Stimulated activated CD4-positive, alpha-beta T cell treated with anti-CD3 and anti-CD28 coated beads, Interleukin-2, amount 100 ng/mL, for 4 hours (primary cell): Measurements from ENCODE around the gene OMA1.

Experiments used
- DNase-seq: peaks from one replicate; pipeline ENCODE4 v3.0.0-alpha.2; 2020; ENCODE audit warnings: low read depth

Gene OMA1

GRCh38 chr1:58457023-58457635 lies 89.4 kb downstream of the OMA1 start:
- DNase-seq = no peak

- no peak for DNase-seq
Observed at GRCh38 chr1:58456470-58456869, 90.1 kb downstream of the OMA1 start.

- no peak for DNase-seq
Observed at GRCh38 chr1:58454807-58455206, 91.7 kb downstream of the OMA1 start.

- DNase-seq = no peak
Observed at GRCh38 chr1:58454385-58454784, 92.1 kb downstream of the OMA1 start.

GRCh38 chr1:58451560-58452191 lies 94.8 kb downstream of the OMA1 start:
- no peak for DNase-seq

- no peak for DNase-seq
Observed at GRCh38 chr1:58447886-58448285, 98.6 kb downstream of the OMA1 start.

- no peak for DNase-seq
Observed at GRCh38 chr1:58447042-58447441, 99.5 kb downstream of the OMA1 start.

- no peak for DNase-seq
Observed at GRCh38 chr1:58446368-58446767, 100.2 kb downstream of the OMA1 start.

- no peak for DNase-seq
Observed at GRCh38 chr1:58443986-58444868, 102.3 kb downstream of the OMA1 start.

- no peak for DNase-seq
Observed at GRCh38 chr1:58442114-58442513, 104.4 kb downstream of the OMA1 start.

- DNase-seq = no peak
Observed at GRCh38 chr1:58441699-58442098, 104.8 kb downstream of the OMA1 start.

- DNase-seq = no peak
Observed at GRCh38 chr1:58440696-58441095, 105.8 kb downstream of the OMA1 start.

GRCh38 chr1:58439946-58440345 lies 106.6 kb downstream of the OMA1 start:
- no peak for DNase-seq

GRCh38 chr1:58438468-58438867 lies 108.1 kb downstream of the OMA1 start:
- no peak for DNase-seq

GRCh38 chr1:58437623-58438022 lies 108.9 kb downstream of the OMA1 start:
- DNase-seq = no peak

GRCh38 chr1:58436615-58437297 lies 109.8 kb downstream of the OMA1 start:
- DNase-seq = no peak

- no peak for DNase-seq
Observed at GRCh38 chr1:58435376-58435775, 111.2 kb downstream of the OMA1 start.

GRCh38 chr1:58434607-58435006 lies 111.9 kb downstream of the OMA1 start:
- DNase-seq = no peak

- no peak for DNase-seq
Observed at GRCh38 chr1:58434181-58434580, 112.3 kb downstream of the OMA1 start.

- no peak for DNase-seq
Observed at GRCh38 chr1:58432851-58433668, 113.5 kb downstream of the OMA1 start.

- no peak for DNase-seq
Observed at GRCh38 chr1:58431901-58432620, 114.5 kb downstream of the OMA1 start.
